Activated CD8-positive, alpha-beta T cell treated with anti-CD3 and anti-CD28 coated beads for 36 hours (primary cell): ENCODE data around the gene IL20RB. TPM values are rescaled to one million over a fixed set of nuclear protein-coding genes. Genes with fewer than 3 reads are reported as not detected.

Experiments
- ATAC-seq: fragments of 200-7000 bp; cut with Tn5 transposase; one replicate; pipeline ENCODE4 v1.10.0; 2021; ENCODE audit warnings: mild to moderate bottlenecking, moderate library complexity
- CTCF ChIA-PET: fragments of 350-600 bp; sonication (Branson Sonifier 250); formaldehyde crosslinking; loops from one replicate; lab custom pipeline; 2021; ENCODE audit warnings: antibody characterized with exemption; lab: Charles Lee
- POLR2A ChIA-PET: fragments of 350-600 bp; sonication (Branson Sonifier 250); formaldehyde crosslinking; loops from one replicate; lab custom pipeline; 2021; ENCODE audit warnings: antibody characterized with exemption; lab: Charles Lee
- DNase-seq: peaks from one replicate; pipeline ENCODE4 v3.0.0-alpha.2; 2020
- H3K27ac Mint-ChIP-seq: one replicate; pipeline ENCODE4 v1.8.0; 2021; ENCODE audit warnings: mild to moderate bottlenecking, mixed read lengths
- H3K27me3 Mint-ChIP-seq: one replicate; pipeline ENCODE4 v1.8.0; 2021; ENCODE audit warnings: mixed read lengths
- H3K36me3 Mint-ChIP-seq: one replicate; pipeline ENCODE4 v1.8.0; 2021; ENCODE audit warnings: low read depth, mixed read lengths
- H3K4me1 Mint-ChIP-seq: one replicate; pipeline ENCODE4 v1.8.0; 2021; ENCODE audit warnings: low read depth, mixed read lengths
- H3K4me3 Mint-ChIP-seq: one replicate; pipeline ENCODE4 v1.8.0; 2021; ENCODE audit warnings: mild to moderate bottlenecking, moderate library complexity, mixed read lengths
- H3K9me3 Mint-ChIP-seq: one replicate; pipeline ENCODE4 v1.8.0; 2021; ENCODE audit warnings: mixed read lengths
- CTCF ChIP-seq: fragments of 200-600 bp; IDR thresholded peaks from one replicate; pipeline ENCODE4 v1.8.0; 2022; ENCODE audit warnings: antibody characterized with exemption, mild to moderate bottlenecking
- intact Hi-C: fragments of 100-400 bp; cut with micrococcal nuclease; formaldehyde crosslinking; loops from one replicate; pipeline ENCODE4 v1.10.0; 2022
- total RNA-seq, 2 experiments: library from RNA; stranded (reverse); gene quantifications; one replicate each; pipeline ENCODE4 v1.2.3, GENCODE V29; 2021

IL20RB gene
- total RNA-seq, 2 experiments from 2014 or later, result 1.0 to 1.2 TPM

DNA sequence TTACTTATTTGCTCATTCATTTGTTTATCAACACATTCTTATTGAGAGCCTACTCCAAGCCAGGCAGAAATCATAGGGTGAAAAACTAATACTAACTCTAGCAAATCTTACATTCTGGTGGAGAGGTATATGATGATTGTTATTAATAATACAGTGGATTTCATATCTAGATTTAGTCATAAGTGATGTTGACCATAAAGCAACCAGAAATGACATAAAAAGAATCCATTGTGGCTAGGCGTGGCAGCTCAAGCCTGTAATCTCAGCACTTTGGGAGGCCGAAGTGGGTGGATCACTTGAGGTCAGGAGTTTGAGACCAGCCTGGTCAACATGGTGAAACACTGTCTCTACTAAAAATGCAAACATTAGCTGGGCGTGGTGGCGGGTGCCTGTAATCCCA, 26.2 kb upstream of the IL20RB start:
- ATAC-seq, result no peak

GRCh38 chr3:136932523-136932922, 25.3 kb upstream of the IL20RB start:
- ChIA-PET CTCF (interaction anchor here (0.9 kb wide), 1 partner anchor 81 kb away, joined by 3 read pairs; no protein-coding TSS in a partner anchor), POLR2A (no interaction called here)
- H3K4me1 Mint-ChIP-seq, result peaks cover 64% of the 10 kb centered on the region
- no peak for TF ChIP-seq CTCF
- peaks cover 8% of the 10 kb centered on the region for H3K9me3 Mint-ChIP-seq
- H3K36me3 Mint-ChIP-seq, result peaks cover 56% of the 10 kb centered on the region
- peak; percentile 63 for ATAC-seq
- peak overlapping the region; percentile 31 for H3K27ac Mint-ChIP-seq
- DNase-seq, result no peak
- intact Hi-C loops, result no loop called here
- H3K27me3 Mint-ChIP-seq, result no peaks in the 10 kb centered on the region
- H3K4me3 Mint-ChIP-seq, result no peak overlapping the region

More for the DNA sequence above, 26.2 kb upstream of the IL20RB start:
- H3K27ac Mint-ChIP-seq, result no peak overlapping the region
- intact Hi-C loops, result no loop called here
- no peak for DNase-seq
- peaks cover 51% of the 10 kb centered on the region for H3K36me3 Mint-ChIP-seq
- H3K9me3 Mint-ChIP-seq, result peaks cover 3% of the 10 kb centered on the region
- CTCF ChIA-PET, result no interaction called here
- POLR2A ChIA-PET, result interaction anchor here (1.1 kb wide), 1 partner anchor 179 kb away, joined by 3 read pairs; the partner anchor contains the start of gene STAG1
- H3K4me3 Mint-ChIP-seq, result no peak overlapping the region
- no peaks in the 10 kb centered on the region for H3K27me3 Mint-ChIP-seq
- H3K4me1 Mint-ChIP-seq, result peaks cover 62% of the 10 kb centered on the region
- TF ChIP-seq CTCF, result no peak

- Mint-ChIP-seq H3K4me1 (peaks cover 64% of the 10 kb centered on the region), H3K4me3 (no peak overlapping the region), H3K9me3 (peaks cover 10% of the 10 kb centered on the region), H3K27ac (peak overlapping the region; percentile 55), H3K36me3 (peaks cover 53% of the 10 kb centered on the region), H3K27me3 (no peaks in the 10 kb centered on the region)
- ATAC-seq (no peak), DNase-seq (no peak)
- intact Hi-C loops, result no loop called here
- POLR2A ChIA-PET, result no interaction called here
- CTCF ChIA-PET, result interaction anchor here (0.9 kb wide), 1 partner anchor 80 kb away, joined by 3 read pairs; no protein-coding TSS in a partner anchor
- TF ChIP-seq CTCF, result no peak
Observed at GRCh38 chr3:136932978-136933772, 24.6 kb upstream of the IL20RB start.

DNA sequence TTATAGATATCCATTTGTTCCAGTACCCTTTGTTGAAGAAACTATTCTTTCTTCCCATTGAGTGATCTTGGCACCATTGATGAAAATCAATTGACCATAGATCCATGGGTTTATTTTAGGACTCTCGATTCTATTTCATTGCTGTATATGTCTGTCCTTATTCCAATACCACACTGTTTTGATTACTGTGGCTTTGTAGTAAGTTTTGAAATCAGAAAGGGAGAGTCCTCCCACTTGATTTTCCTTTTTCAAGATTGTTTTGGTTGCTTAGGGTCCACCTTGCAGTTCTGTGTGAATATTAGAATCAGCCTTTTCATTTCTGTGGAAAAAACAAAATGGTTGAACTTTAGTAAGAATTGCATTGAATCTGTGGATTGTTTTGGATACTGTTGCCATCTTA, 20.6 kb upstream of the IL20RB start:
- peaks cover 10% of the 10 kb centered on the region for H3K9me3 Mint-ChIP-seq

More for the DNA sequence above, 20.6 kb upstream of the IL20RB start:
- no peak for ATAC-seq
- Mint-ChIP-seq H3K27ac (no peak overlapping the region), H3K27me3 (no peaks in the 10 kb centered on the region), H3K4me1 (peaks cover 72% of the 10 kb centered on the region), H3K4me3 (no peak overlapping the region), H3K36me3 (peaks cover 41% of the 10 kb centered on the region)
- intact Hi-C loops, result no loop called here
- no peak for DNase-seq
- CTCF ChIA-PET, result interaction anchor here (1.9 kb wide), 1 partner anchor 77 kb away, joined by 7 read pairs; no protein-coding TSS in a partner anchor
- POLR2A ChIA-PET, result no interaction called here
- no peak for TF ChIP-seq CTCF
